ENCODE measurements around the gene ARAP2. TPM values are rescaled to one million over a fixed set of nuclear protein-coding genes. Genes with fewer than 3 reads are reported as not detected.

The ARAP2 gene
- polyA plus RNA-seq, 5 donors = 2.8 to 6.6 (median 5.0) TPM

GRCh38 chr4:36260731-36261130 is 16.4 kb upstream of the ARAP2 start:
- no peak for DNase-seq

DNA sequence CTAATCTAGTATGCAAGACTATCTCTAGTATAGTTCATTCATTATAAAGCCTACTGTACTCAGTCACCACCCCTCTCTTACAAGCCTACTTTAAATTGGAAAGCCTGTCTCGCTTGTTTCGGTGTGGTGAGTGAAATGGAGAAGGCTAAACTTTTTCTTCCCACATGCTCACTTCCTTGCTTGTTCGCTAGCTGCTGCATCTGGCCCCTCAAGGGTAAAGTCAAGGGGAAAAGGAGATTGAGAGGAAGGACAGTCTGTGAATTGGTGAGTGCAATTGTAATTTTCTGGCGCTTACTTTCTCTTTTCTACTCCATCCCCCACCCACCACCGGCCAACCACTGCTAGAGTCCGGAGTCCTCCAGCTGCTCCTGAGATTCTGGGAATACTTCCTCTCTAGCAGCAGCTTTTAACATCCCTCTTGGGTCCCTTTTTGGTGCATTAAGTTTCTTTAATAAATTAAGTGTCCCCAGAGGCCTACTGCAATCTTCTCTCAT is 12.1 kb upstream of the ARAP2 start:
- no peak for DNase-seq

GRCh38 chr4:36255577-36255976 is 11.3 kb upstream of the ARAP2 start:
- no peak for DNase-seq

- no peak for DNase-seq
These were observed 10.1 kb upstream of the ARAP2 start for GRCh38 chr4:36254371-36254770.

GRCh38 chr4:36251983-36252382 is 7.7 kb upstream of the ARAP2 start:
- DNase-seq = no peak

GRCh38 chr4:36249610-36250009 is 5.3 kb upstream of the ARAP2 start:
- no peak for DNase-seq

GRCh38 chr4:36243355-36244256 is 708 bp downstream of the ARAP2 start:
- peak; percentile 24 to 26 for DNase-seq

DNA sequence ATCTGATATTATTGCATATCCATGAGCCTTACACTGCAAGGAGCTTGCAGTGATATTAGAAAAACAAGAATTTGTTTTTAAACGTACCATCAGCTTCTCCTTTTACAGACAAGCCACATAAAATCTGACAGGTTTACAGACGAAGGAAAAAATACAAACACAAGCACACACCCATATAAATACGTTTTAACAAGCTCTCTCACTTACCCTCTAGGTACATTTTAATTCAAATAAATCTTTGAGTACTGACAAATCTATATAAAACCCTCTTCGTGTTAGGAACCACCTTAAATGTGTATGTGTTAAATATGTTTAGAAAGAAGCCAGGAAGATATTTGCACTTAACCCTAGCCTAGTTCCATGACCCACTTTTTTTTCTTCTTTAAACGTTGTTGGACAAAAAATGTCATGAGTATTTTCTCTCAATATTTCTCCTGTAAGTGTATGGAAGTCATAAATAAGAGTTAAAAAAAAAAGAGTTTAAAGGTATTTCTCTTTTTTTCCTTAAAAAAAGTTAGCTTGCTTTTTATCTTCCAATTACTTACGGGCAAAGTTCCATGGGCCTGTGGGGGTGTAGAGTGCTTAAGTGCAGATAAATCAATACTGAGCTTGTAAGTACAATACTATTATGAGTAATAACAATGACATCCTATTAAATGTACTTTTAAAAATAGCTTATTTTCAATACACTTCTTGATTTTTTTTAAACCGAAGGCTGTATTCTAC is 1.5 kb downstream of the ARAP2 start:
- DNase-seq = no peak

DNA sequence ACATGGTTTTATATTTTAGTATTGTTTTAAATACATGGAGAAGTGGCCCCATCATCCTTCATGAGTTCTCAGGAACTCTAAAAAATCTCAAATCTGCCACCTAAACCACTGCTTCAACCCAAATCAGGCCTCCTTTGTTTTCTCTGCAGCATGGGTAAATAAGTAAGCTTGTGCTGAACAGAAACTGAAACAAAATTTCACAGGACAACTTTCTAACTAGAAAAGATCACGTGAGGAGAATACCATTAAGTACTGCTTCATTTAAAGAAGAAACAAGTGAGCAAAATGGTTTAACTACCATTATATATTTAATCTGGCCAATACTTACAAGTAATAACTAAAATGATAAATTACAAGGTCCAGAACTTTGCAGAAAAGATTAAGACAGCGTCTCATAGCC is 2.5 kb downstream of the ARAP2 start:
- DNase-seq = no peak

- DNase-seq = no peak
These were observed 6.7 kb downstream of the ARAP2 start for GRCh38 chr4:36237366-36238313.

DNA sequence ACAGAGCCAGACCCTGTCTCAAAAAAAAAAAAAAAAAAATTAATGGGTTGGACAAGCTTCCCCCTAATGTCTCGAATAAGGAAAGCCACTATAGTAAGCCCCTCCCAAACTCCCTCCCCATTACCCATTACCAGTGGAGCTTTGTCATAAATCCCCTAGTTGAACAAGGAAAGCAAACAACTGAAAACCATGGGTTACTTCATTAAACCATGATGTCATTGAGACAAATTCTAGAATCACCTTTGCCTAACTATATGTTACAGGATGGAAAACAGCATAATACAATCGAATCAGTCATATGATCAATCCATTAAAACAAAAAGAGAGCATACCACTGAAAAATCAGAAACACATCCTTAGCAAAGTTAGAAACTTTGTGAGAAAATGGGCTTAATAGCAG is 8.2 kb downstream of the ARAP2 start:
- no peak for DNase-seq

- no peak for DNase-seq
These were observed 9.0 kb downstream of the ARAP2 start for GRCh38 chr4:36235306-36235705.

- DNase-seq = no peak
These were observed 10.6 kb downstream of the ARAP2 start for GRCh38 chr4:36233567-36234266.

- no peak for DNase-seq
These were observed 13.8 kb downstream of the ARAP2 start for GRCh38 chr4:36230534-36230933.

DNA sequence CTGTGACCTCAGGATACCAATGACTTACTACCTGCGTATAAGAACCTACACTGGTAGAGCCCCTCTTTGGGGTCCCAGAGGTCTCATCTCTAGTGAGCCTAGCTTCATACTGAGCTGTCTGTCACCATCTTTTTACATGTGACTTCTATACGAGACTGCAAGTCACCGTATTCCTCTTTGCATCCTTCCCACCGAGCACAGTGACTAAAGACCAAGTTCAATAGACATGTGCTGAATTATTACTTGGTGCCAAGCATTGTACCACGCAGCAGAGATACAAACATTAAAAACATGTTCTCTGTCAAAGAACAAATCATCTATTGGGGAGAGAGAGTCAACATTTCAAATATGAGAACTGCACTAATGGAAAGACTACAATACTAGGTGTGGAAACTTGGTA is 16.4 kb downstream of the ARAP2 start:
- DNase-seq = no peak

- no peak for DNase-seq
These were observed 17.7 kb downstream of the ARAP2 start for GRCh38 chr4:36226430-36227227.

- DNase-seq = no peak
These were observed 19.1 kb downstream of the ARAP2 start for GRCh38 chr4:36224972-36225903.

DNA sequence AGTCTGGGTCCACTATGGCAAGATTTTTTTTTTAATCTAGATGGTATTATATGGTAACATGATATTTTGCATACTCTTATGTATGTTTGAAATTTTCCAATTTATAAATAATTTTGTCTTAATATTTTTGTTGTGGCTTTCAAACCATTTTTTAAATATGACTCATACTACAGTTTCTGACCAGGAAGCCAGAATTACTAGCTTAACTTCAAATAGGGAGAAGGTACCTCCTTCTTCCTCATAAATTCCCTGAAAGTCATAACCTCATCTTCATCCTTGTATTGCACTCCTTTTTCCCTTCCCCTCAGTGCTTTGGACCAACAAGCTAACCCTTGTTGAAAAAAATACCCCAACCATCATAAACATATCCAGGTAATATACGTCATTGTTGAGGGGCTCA is 21.6 kb downstream of the ARAP2 start:
- DNase-seq = no peak

GRCh38 chr4:36220776-36221175 is 23.5 kb downstream of the ARAP2 start:
- no peak for DNase-seq

Data from right lung (tissue), 5 donors.